GM12892 (cell line): ENCODE measurements around the gene CEACAM20.

Source experiments
- POLR2A ChIP-seq: IDR thresholded peaks from 2 replicates; pipeline ENCODE4 v1.6.1; 2011; ENCODE audit warnings: low read depth, low read length, control low read depth
- POLR2AphosphoS5 ChIP-seq: IDR thresholded peaks from 2 replicates; pipeline ENCODE4 v1.6.1; 2011; ENCODE audit warnings: low read depth, low read length, control low read depth
- TAF1 ChIP-seq: IDR thresholded peaks from 2 replicates; pipeline ENCODE4 v1.6.1; 2011; ENCODE audit warnings: low read depth, mild to moderate bottlenecking, control low read depth, low read length, borderline replicate concordance

GRCh38 chr19:44557933-44558332, 28.5 kb upstream of the CEACAM20 start:
- TF ChIP-seq POLR2AphosphoS5 (no peak), POLR2A (no peak), TAF1 (no peak)
